Mesothelial cell of epicardium (in vitro differentiated cells): ENCODE measurements around the gene TNIP2. TPM values are rescaled to one million over a fixed set of nuclear protein-coding genes. Genes with fewer than 3 reads are reported as not detected.

Source experiments
- DNase-seq, 2 experiments: peaks; one replicate each; pipeline ENCODE4 v3.0.0; 2021; ENCODE audit warnings: low spot score in 2 of 2; ENCODE audit not compliant: unreplicated experiment in 2 of 2
- H3K27ac Mint-ChIP-seq: 2 replicates; pipeline ENCODE4 v1.8.0; 2021; ENCODE audit warnings: mixed read lengths
- H3K27me3 Mint-ChIP-seq: 2 replicates; pipeline ENCODE4 v1.8.0; 2021; ENCODE audit warnings: low read depth, mixed read lengths
- H3K36me3 Mint-ChIP-seq: 2 replicates; pipeline ENCODE4 v1.8.0; 2021; ENCODE audit warnings: mixed read lengths
- H3K4me1 Mint-ChIP-seq: 2 replicates; pipeline ENCODE4 v1.8.0; 2021; ENCODE audit warnings: mixed read lengths
- H3K4me3 Mint-ChIP-seq: 2 replicates; pipeline ENCODE4 v1.8.0; 2021; ENCODE audit warnings: mild to moderate bottlenecking, moderate library complexity, mixed read lengths
- H3K9me3 Mint-ChIP-seq: 2 replicates; pipeline ENCODE4 v1.8.0; 2021; ENCODE audit warnings: mixed read lengths
- CTCF ChIP-seq: fragments of 200-600 bp; sonication (generic); IDR thresholded peaks from one replicate; pipeline ENCODE4 v1.5.0; 2021; ENCODE audit warnings: antibody characterized with exemption; ENCODE audit not compliant: unreplicated experiment
- total RNA-seq: library from RNA; stranded (reverse); gene quantifications from 3 replicates; pipeline ENCODE4 v1.2.1, GENCODE V29; 2021

The TNIP2 gene
- total RNA-seq, 1 donor from 2014 or later = 25.0 TPM

GRCh38 chr4:2791518-2792395, 35.6 kb upstream of the TNIP2 start:
- Mint-ChIP-seq H3K9me3 (no peaks in the 10 kb centered on the region), H3K4me1 (peaks cover 19% of the 10 kb centered on the region), H3K27me3 (peaks cover 6% of the 10 kb centered on the region), H3K4me3 (no peak overlapping the region), H3K36me3 (no peaks in the 10 kb centered on the region), H3K27ac (peak overlapping the region; percentile 60)
- TF ChIP-seq CTCF = no peak
- no peak for DNase-seq

GRCh38 chr4:2790583-2791517, 34.7 kb upstream of the TNIP2 start:
- Mint-ChIP-seq H3K36me3 (no peaks in the 10 kb centered on the region), H3K4me1 (peaks cover 17% of the 10 kb centered on the region), H3K9me3 (no peaks in the 10 kb centered on the region), H3K4me3 (no peak overlapping the region), H3K27ac (peak overlapping the region; percentile 16), H3K27me3 (peaks cover 6% of the 10 kb centered on the region)
- TF ChIP-seq CTCF = no peak
- no peak for DNase-seq

- Mint-ChIP-seq H3K9me3 (no peaks in the 10 kb centered on the region), H3K4me3 (no peak overlapping the region), H3K36me3 (no peaks in the 10 kb centered on the region), H3K4me1 (peaks cover 16% of the 10 kb centered on the region), H3K27me3 (peaks cover 6% of the 10 kb centered on the region), H3K27ac (no peak overlapping the region)
- TF ChIP-seq CTCF = no peak
- DNase-seq = no peak
Measured at GRCh38 chr4:2789793-2790582, 33.9 kb upstream of the TNIP2 start.

GRCh38 chr4:2789351-2789750, 33.2 kb upstream of the TNIP2 start:
- Mint-ChIP-seq H3K27ac (no peak overlapping the region), H3K36me3 (no peaks in the 10 kb centered on the region), H3K9me3 (no peaks in the 10 kb centered on the region), H3K27me3 (peaks cover 6% of the 10 kb centered on the region), H3K4me1 (peaks cover 9% of the 10 kb centered on the region), H3K4me3 (no peak overlapping the region)
- DNase-seq = no peak
- no peak for TF ChIP-seq CTCF

- Mint-ChIP-seq H3K9me3 (peaks cover 4% of the 10 kb centered on the region), H3K27ac (no peak overlapping the region), H3K4me3 (no peak overlapping the region), H3K27me3 (peaks cover 6% of the 10 kb centered on the region), H3K36me3 (no peaks in the 10 kb centered on the region), H3K4me1 (peaks cover 5% of the 10 kb centered on the region)
- no peak for DNase-seq
- no peak for TF ChIP-seq CTCF
Measured at GRCh38 chr4:2788532-2789103, 32.5 kb upstream of the TNIP2 start.
